HepG2 (cell line): ENCODE results near the gene EI24. TPM values are rescaled to one million over a fixed set of nuclear protein-coding genes. Genes with fewer than 3 reads are reported as not detected.
A peak's percentile ranks its signal among the peaks of the same experiment; 100 is the strongest.

ENCODE experiments used
- HNRNPK ChIP-seq: fragments of 200-400 bp; formaldehyde crosslinking; IDR thresholded peaks from 2 replicates; pipeline ENCODE4 v1.6.1; 2018; ENCODE audit warnings: low read length, low read depth, moderate library complexity, mild to moderate bottlenecking; ENCODE audit not compliant: poor library complexity, severe bottlenecking
- MIER2 ChIP-seq: IDR thresholded peaks from 2 replicates; pipeline ENCODE4 v1.6.1; 2016; ENCODE audit warnings: missing biosample characterization, missing genetic modification reagents
- NCOA2 ChIP-seq: sonication (generic); formaldehyde crosslinking; IDR thresholded peaks from 2 replicates; pipeline ENCODE4 v1.8.0; 2022; ENCODE audit warnings: inconsistent platforms
- NFATC3 ChIP-seq: sonication (generic); formaldehyde crosslinking; IDR thresholded peaks from 2 replicates; pipeline ENCODE4 v1.5.1; 2020; ENCODE audit warnings: mild to moderate bottlenecking, missing genetic modification reagents
- NONO ChIP-seq, 2 experiments: fragments of 450-650 bp in 1 of 2; sonication (generic) in 1 of 2; formaldehyde crosslinking in 1 of 2; IDR thresholded peaks in 1 of 2; conservative IDR thresholded peaks in 1 of 2; 2 replicates each; pipeline versions ENCODE4 v1.6.1 to v1.8.0; 2017 to 2022; ENCODE audit warnings: mild to moderate bottlenecking in 1 of 2, missing genetic modification reagents in 1 of 2, moderate library complexity in 1 of 2
- RBAK ChIP-seq: sonication (generic); formaldehyde crosslinking; IDR thresholded peaks from 2 replicates; pipeline ENCODE4 v1.5.1; 2020; ENCODE audit warnings: mild to moderate bottlenecking, missing genetic modification reagents
- SAFB2 ChIP-seq: sonication (generic); formaldehyde crosslinking; IDR thresholded peaks from 2 replicates; pipeline ENCODE4 v1.5.1; 2020; ENCODE audit warnings: missing genetic modification reagents, low read depth, mild to moderate bottlenecking, borderline replicate concordance
- SCMH1 ChIP-seq: sonication (generic); formaldehyde crosslinking; IDR thresholded peaks from 2 replicates; pipeline ENCODE4 v1.9.0; 2021; ENCODE audit warnings: missing genetic modification reagents, mild to moderate bottlenecking, borderline replicate concordance
- SP5 ChIP-seq: IDR thresholded peaks from 2 replicates; pipeline ENCODE4 v1.6.1; 2016; ENCODE audit warnings: low read depth, borderline replicate concordance
- SRF ChIP-seq: IDR thresholded peaks from 2 replicates; pipeline ENCODE4 v1.6.1; 2011; ENCODE audit warnings: mild to moderate bottlenecking, low read depth, low read length, moderate library complexity
- TEAD2 ChIP-seq: sonication (generic); formaldehyde crosslinking; IDR thresholded peaks from 2 replicates; pipeline ENCODE4 v1.9.0; 2021; ENCODE audit warnings: missing genetic modification reagents
- ZBTB21 ChIP-seq: sonication (generic); formaldehyde crosslinking; IDR thresholded peaks from 2 replicates; pipeline ENCODE4 v1.4.0; 2020; ENCODE audit warnings: missing genetic modification reagents
- ZNF451 ChIP-seq: sonication (generic); formaldehyde crosslinking; IDR thresholded peaks from 2 replicates; pipeline ENCODE4 v1.5.0; 2020; ENCODE audit warnings: mild to moderate bottlenecking, missing genetic modification reagents
- ZNF746 ChIP-seq: sonication (generic); formaldehyde crosslinking; IDR thresholded peaks from 2 replicates; pipeline ENCODE4 v1.8.0; 2022; ENCODE audit warnings: mild to moderate bottlenecking, missing genetic modification reagents
- ZNF780A ChIP-seq: sonication (generic); formaldehyde crosslinking; IDR thresholded peaks from 2 replicates; pipeline ENCODE4 v1.8.0; 2022; ENCODE audit warnings: mild to moderate bottlenecking, missing genetic modification reagents, moderate library complexity
- polyA plus RNA-seq, 8 experiments: library from polyadenylated mRNA; depleted of rRNA in 3 of 8; stranded (reverse) in 7 of 8; unstranded in 1 of 8; fragments of >200 nt; fragmentation: Illumina TruSeq in 4 of 8; extraction: Trizol in 4 of 8; gene quantifications; 2 replicates each; pipeline versions ENCODE4 v1.2.1 to v1.2.3, GENCODE V29; 2011 to 2016; ENCODE audit warnings: low read depth in 4 of 8, missing spikeins in 1 of 8, mixed read lengths in 1 of 8; ENCODE audit not compliant: insufficient read depth in 1 of 8
- total RNA-seq, 5 experiments: library from RNA; depleted of rRNA; stranded (reverse); fragments of >200 nt; fragmentation: Illumina TruSeq; extraction: Trizol; gene quantifications; 2 replicates each; pipeline ENCODE4 v1.2.3, GENCODE V29; 2016; ENCODE audit warnings: low read depth in 1 of 5
- TF ChIP-seq, protein P1 (sequence below): sonication (generic); formaldehyde crosslinking; IDR thresholded peaks from 2 replicates; pipeline ENCODE4 v1.8.0; 2022; ENCODE audit warnings: low read depth, missing genetic modification reagents
- TF ChIP-seq, protein P2 (sequence below): sonication (generic); formaldehyde crosslinking; IDR thresholded peaks from 2 replicates; pipeline ENCODE4 v1.8.0; 2022; ENCODE audit warnings: missing genetic modification reagents, mild to moderate bottlenecking, moderate library complexity, borderline replicate concordance
- TF ChIP-seq, protein P3 (sequence below): sonication (generic); formaldehyde crosslinking; IDR thresholded peaks from 2 replicates; pipeline ENCODE4 v1.5.0; 2020; ENCODE audit warnings: mild to moderate bottlenecking, missing genetic modification reagents, moderate library complexity

Gene EI24
- total and polyA plus RNA-seq, 2 of the 13 experiments (the other 11 are each of a cell fraction or from before 2014, with no cell fraction given), result 84.7 to 126 TPM

DNA sequence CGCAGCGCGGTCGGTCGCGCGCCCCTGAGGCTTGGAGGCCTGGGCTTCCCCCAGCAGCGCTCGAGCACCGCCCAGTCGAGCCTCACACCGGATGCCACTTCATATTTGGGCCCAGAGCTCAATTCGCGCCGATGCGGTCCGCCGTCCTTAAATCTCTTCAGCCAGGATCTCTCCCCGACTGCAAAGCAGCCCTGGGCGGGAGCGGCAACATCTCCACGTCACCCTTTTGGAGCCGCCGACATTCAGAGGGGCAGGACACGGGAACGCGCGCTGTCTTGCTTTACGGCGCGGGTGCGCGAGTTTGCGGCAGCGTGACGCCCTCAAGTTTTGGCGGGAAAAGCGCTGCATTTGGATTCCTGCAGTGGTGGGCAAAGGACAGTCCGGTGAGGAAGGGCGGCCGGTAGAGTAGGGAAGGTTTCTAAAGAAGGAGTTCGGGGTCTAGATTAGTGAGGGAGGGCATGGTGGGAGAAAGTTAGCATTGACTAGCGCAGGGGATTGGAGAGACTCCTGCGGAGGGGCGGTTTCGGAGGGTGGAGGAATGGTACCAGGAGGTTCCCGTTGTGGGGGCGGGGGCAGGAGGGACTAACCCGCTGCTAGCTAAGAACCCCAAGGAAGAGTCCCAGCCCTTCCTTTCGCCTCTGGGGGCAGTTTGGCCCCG lies 56.5 kb downstream of the EI24 start (continued):
- TF ChIP-seq, protein P1, sequence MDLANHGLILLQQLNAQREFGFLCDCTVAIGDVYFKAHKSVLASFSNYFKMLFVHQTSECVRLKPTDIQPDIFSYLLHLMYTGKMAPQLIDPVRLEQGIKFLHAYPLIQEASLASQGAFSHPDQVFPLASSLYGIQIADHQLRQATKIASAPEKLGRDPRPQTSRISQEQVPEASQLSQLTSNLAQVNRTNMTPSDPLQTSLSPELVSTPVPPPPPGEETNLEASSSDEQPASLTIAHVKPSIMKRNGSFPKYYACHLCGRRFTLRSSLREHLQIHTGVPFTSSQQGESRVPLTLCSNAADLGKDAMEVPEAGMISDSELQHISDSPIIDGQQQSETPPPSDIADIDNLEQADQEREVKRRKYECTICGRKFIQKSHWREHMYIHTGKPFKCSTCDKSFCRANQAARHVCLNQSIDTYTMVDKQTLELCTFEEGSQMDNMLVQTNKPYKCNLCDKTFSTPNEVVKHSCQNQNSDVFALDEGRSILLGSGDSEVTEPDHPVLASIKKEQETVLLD, result peak; percentile 87
- TF ChIP-seq MIER2 (CRISPR knock-in tag) (0 out of 2 replicates have a peak, but pooled peaks have one; percentile 31), RBAK (no peak), ZBTB21 (CRISPR knock-in tag) (no peak; the same call in 1 of the 2 replicates), ZNF746 (no peak), HNRNPK (peak; percentile 47), NONO (IDR thresholded peaks at IDR 0.05) (no peak), NONO (CRISPR knock-in tag; conservative IDR thresholded peaks at IDR 0.05) (peak; percentile 96), ZNF451 (CRISPR knock-in tag) (no peak; the same call in 1 of the 2 replicates), NFATC3 (no peak; the same call in 1 of the 2 replicates), TEAD2 (CRISPR knock-in tag) (0 out of 2 replicates have a peak, but pooled peaks have one; percentile 80), SP5 (CRISPR knock-in tag) (no peak; the same call in 1 of the 2 replicates), NCOA2 (peak; percentile 64), SAFB2 (CRISPR knock-in tag) (peak; percentile 61; the same call in 1 of the 2 replicates), SRF (no peak), SCMH1 (no peak), ZNF780A (peak; percentile 89)
- TF ChIP-seq, protein P2, sequence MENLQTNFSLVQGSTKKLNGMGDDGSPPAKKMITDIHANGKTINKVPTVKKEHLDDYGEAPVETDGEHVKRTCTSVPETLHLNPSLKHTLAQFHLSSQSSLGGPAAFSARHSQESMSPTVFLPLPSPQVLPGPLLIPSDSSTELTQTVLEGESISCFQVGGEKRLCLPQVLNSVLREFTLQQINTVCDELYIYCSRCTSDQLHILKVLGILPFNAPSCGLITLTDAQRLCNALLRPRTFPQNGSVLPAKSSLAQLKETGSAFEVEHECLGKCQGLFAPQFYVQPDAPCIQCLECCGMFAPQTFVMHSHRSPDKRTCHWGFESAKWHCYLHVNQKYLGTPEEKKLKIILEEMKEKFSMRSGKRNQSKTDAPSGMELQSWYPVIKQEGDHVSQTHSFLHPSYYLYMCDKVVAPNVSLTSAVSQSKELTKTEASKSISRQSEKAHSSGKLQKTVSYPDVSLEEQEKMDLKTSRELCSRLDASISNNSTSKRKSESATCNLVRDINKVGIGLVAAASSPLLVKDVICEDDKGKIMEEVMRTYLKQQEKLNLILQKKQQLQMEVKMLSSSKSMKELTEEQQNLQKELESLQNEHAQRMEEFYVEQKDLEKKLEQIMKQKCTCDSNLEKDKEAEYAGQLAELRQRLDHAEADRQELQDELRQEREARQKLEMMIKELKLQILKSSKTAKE (CRISPR knock-in tag), result peak; percentile 74; the same call in 1 of the 2 replicates
- TF ChIP-seq, protein P3, sequence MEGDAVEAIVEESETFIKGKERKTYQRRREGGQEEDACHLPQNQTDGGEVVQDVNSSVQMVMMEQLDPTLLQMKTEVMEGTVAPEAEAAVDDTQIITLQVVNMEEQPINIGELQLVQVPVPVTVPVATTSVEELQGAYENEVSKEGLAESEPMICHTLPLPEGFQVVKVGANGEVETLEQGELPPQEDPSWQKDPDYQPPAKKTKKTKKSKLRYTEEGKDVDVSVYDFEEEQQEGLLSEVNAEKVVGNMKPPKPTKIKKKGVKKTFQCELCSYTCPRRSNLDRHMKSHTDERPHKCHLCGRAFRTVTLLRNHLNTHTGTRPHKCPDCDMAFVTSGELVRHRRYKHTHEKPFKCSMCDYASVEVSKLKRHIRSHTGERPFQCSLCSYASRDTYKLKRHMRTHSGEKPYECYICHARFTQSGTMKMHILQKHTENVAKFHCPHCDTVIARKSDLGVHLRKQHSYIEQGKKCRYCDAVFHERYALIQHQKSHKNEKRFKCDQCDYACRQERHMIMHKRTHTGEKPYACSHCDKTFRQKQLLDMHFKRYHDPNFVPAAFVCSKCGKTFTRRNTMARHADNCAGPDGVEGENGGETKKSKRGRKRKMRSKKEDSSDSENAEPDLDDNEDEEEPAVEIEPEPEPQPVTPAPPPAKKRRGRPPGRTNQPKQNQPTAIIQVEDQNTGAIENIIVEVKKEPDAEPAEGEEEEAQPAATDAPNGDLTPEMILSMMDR (CRISPR knock-in tag), result peak; percentile 42
